HG03025 (cell line): Measurements from ENCODE around the gene ESR2.
"Not testable (repeated sequence)": the region's sequence is repeated elsewhere in the genome, so short reads cannot be mapped to it uniquely, and the experiment has no call there.

ENCODE experiments used
- ATAC-seq: cut with Tn5 transposase; IDR thresholded peaks from one replicate; pipeline ENCODE4 v1.9.1; 2021; ENCODE audit warnings: mild to moderate bottlenecking, moderate library complexity; ENCODE audit not compliant: unreplicated experiment, low FRiP score

ESR2 gene

DNA sequence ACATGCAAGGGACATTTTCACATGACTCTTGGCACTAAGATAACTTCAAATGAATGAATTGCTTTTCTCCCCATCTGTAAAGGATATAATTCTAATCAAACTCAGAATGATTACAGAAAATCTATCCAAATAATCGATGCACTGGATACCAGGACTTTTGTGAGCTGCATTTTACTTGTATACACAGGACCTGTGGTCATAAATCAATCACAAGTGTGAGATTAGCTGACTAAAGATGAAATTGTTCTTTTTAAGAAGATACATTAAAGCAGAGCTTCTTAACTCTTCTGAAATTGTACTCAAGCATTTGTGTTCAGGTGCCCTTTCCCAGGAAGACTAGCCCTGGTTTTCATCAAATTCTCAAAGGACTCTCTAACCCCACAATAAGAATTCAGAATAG lies 66.3 kb downstream of the ESR2 start:
- ATAC-seq: no peak

DNA sequence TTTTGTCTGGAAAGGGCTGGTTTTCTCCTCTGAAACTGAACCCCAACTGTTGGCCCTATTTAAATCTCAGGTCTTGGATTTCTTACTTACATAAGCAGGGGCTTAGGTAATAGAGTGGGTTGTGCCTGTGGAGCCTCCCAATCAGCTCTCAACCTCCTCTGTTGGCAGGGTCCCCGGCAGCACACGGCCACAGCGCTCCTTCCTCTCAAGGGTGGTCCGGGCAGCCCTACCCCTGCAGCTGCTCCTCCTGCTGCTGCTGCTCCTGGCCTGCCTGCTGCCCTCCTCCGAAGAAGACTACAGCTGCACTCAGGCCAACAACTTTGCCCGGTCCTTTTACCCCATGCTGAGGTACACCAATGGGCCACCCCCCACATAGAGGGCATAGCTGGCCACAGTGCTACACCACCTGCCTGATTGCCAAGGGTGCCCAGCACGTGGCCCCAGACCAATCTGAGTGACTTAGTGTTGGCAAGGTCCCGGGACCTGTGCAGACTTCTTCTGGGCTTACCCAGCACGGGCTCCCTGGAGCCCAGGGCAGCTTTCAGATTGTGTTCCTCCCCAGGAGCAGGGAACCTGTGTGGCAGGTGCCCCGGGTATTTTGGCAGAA lies 68.9 kb downstream of the ESR2 start:
- no peak for ATAC-seq

DNA sequence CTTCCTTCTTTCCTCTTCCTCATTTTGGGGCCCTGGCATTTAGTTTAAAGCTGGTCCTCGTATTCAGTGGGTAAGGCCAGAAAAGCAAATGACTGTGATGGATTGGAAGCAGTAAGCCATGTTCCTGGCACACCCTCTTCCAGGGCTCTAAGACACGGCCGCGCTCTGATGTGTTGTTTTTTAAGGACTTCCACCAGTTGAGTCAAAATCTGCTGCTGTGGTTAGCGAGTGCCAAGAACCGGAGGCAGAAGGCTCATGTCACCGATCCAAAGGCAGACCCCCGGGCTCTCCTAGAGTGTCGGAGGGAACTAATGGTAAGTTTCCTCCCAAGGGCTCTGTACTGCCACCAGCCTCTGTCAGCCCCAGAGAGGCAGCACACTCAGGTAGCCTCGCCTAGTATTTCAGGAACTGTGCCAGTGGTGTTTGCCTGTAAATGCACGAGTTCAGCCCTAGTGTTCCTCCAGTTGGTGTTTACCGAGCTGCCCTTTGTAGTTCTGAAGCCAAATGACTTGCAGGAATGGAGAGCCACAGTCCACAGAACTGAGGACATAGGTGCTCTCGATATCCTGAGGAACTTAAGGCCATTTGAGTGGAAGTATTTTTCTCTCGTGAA lies 72.7 kb downstream of the ESR2 start:
- ATAC-seq: no peak

DNA sequence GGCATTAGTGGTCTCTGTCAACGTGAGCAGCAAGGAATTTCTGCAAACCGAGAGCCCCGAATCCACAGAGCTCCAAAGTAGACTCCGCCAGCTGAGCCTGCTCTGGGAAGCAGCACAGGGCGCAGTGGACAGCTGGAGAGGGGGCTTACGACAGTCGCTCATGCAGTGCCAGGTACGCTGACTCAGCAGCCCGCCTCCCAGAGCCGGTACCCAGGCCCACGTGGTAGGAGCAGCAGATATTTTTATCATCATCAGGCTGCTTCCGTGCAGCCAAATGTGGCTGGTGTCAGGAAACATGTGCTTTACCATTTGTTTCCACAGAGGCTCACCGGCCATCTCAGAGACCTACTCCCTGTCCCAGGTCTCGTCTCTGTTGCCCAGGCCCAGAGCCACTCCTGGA lies 73.7 kb downstream of the ESR2 start:
- no peak for ATAC-seq

DNA sequence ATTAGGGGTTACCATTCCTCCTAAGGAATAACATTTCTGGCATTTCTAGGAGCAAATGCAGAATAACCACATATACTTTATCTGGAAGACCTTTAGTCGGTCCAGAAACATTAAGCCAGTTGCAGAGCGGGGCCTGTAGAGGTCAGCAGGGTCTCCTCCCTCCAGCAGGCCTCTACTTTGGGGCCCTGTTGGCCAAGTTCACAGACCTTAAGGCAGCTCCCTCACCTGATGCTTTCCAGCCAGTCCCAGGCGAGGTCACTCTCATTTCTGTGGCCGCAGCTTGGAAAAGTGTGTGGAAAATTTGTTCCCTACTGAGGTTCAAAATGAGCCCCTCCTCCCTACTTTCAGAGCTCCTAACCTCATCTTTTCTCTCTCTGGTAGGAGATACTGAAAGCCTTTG lies 74.1 kb downstream of the ESR2 start:
- no peak for ATAC-seq

DNA sequence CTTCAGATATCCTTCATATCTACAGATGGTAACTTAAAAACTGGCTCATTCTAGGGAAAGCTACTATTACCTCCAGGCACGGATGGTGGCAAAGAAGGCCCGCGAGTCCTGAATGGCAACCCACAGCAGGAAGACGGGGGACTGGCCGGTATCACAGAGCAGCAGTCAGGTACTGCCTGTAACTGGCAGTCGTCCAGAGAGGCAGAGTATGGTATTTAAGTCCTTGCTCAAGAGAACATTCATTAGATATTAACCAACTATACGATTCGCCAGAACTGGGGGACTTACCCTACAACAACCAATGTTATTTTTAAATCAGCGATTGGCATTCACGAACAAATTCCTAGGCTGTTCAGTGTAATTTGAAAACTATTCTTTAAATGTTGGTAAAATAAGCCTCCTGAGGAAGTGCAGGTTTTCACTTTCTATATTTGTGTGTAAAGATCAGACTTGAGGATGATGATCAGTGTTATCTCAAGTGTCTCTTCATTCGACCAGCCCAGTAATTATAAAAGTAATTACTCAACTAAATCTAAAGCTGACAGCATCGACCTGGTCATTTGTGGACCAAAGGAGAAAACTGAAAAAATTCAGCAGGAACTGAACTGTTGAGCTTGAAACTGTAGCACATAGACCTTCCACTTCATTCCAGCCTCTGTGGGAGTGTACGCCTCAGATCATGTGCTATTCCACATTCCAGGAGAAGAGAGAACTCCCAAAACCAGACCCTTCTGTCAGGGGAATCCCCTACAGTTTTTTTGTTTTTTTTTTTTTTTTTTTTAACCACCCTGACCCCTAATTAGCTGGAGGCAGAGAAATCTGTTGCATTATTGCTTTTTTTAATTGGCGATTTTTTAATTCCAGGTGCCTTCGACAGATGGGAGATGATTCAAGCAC lies 75.6 kb downstream of the ESR2 start:
- no peak for ATAC-seq

DNA sequence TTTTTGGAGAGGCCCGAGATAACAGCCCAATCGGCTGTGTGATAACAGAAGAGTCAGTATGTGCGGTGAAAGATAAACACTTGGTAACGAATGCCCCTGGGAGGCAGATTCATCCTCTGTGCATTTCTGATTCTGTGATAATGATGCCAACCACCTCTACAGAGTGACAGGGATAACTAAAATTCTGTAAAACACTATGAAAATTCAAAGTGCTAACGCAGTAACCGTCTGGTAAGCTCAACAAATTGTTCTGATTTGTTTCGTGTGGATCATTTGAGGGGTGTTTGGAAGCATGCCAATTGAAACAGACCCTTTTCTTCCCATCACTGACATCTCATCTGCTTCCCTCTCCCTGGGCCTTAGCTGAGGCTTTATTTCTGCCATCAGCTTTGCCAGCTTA lies 76.3 kb downstream of the ESR2 start:
- ATAC-seq: no peak

DNA sequence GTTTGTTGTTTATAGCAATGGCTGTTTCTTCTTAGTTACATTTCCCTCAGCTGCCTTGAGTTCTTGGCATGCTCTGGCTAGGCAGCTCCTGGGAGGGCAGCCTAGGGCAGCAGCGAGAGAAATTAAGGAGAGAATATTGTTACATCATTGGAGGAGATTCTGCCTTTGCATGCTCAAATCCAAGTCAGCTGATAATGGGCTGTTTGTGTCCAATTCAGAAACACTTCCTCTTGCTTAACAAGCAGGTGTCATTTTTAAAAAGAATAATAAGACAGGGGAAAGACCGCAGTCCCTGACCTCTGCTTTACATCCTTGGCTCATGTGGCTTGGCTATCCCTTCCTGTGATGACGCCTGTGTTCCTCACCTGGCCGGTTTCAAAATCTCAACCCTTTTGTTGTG lies 76.9 kb downstream of the ESR2 start:
- ATAC-seq: no peak

DNA sequence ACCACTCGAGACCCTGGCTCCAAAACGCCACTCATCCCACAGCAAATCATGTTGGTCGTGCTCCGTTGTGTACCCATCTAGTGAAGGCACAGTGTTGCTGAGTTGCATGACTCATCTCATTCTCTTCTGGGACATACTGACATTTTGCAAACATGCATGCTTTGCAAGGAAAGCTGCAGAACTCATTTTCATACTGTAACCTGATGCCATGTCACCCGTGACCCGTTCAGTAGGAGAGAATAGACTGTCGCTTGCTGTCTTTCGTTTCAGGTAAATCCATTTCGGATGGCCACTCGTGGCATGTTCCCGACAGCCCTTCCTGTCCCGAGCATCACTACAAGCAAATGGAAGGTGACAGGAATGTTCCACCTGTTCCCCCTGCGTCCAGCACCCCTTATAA lies 78.2 kb downstream of the ESR2 start:
- no peak for ATAC-seq

DNA sequence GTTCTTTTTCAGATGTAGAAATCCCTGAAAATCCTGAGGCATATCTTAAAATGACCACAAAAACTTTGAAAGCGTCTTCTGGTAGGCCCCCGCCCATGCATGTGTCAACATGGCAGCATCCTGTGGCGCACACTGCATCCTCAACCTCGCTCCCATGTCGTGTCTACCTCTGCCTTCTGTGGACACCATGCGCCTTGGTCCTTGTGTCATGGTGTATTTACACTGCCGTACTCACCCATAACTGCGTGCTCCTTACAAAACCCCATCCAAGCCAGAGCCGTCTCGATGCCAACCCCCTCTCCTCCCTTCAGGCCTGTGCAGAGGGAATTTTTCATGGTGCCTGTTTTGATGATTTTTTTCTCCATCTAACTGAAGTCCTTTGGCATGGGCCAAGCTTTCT lies 78.9 kb downstream of the ESR2 start:
- ATAC-seq: no peak

DNA sequence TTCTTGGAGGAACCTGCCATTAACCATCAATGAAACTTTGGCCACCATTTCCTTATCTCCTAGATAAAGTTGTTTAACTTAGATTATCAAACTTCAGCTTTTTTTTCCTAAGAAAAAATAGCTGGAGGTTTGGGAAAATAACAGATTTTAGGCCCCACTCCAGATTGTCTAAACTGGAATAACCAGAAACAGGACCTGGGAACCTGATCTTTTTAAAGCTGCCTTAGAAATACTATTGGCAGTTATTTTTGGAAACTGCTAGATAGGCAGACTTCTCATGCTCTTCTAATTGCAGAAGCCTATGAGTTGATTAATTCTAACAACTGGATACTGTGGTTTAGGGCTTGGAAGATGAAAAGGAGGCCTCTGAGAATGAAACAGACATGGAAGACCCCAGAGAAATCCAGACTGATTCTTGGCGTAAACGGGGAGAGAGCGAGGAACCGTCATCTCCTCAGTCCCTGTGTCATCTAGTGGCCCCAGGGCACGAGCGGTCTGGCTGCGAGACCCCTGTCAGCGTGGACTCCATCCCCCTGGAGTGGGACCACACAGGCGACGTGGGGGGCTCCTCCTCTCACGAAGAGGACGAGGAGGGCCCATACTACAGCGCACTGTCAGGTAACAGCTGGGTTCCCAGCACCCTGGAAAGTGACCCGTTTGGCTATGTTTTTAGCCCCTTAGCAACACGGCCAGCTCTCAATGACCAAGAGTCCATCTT lies 80.2 kb downstream of the ESR2 start:
- ATAC-seq: no peak

DNA sequence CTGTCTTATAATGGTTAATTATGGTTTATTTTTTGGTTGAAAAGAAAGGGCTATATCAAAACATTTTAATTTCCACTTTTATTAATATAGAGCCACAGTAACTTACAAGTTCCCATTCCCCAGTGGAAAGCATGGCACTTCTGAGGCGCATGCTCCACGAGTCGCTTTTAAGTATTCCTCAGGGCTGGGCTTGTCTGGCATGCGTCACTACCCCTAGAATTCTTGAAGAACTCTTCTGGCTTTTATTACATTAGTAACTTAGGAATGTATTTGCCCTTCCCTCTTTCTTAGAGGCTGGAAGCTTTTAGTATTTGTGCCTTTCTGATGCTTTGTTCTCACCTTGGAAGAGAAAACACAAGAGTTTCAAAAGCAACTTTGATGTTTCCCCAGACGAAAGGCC lies 81.1 kb downstream of the ESR2 start:
- ATAC-seq: no peak

DNA sequence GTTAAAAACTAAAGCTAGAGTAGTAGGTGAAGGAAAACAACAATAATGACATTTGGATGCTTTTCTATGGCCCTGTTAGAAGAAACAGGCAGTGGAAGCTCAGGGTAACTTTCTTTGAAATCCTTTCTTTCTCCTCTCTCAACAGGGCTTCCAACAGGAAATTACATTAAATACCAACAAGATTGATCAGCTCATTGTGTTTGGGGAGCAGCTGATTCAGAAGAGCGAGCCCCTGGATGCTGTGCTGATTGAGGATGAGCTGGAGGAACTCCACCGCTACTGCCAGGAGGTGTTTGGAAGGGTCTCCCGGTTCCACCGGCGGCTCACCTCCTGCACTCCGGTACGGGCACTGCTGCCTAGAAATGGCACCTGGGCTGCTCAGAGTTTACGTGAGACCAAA lies 81.5 kb downstream of the ESR2 start:
- no peak for ATAC-seq

DNA sequence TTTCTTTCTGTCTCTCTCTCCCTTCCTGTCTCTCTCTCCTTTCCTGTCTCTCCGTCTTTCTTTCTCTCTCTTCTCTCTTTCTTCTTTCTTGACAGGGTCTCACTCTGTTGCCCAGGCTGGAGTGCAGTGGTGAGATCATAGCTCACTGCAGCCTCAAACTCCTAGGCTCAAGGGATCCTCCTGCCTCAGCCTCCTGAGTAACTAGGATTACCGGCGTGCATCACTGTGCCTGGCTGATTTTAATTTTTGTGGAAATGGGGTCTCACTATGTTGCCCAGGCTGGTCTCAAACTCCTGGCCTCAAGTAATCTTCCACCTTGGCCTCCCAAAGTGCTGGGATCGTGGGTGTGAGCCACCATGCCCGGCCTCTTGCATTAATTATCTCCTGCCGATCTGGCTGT lies 83.3 kb downstream of the ESR2 start:
- not testable (repeated sequence) for ATAC-seq

DNA sequence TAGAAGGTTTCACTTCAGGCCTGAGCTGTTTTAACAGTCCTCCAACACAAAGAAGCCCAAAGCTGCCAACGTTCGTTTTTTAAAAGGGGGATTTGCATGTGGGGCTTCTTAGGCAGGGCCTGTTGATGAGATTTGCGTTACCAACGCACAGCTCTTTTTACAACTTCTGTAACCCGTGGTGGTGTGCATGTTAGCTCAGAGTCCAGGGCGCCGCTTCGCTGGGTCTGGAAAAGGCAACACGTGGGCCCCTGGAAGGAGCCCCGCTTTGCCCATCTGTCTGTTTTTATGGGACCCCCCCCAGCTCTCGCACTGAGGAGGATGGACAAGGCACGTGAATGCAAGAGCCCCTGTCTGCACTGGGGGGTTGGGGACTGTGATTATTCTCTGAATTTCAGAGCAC lies 84.0 kb downstream of the ESR2 start:
- ATAC-seq: no peak

DNA sequence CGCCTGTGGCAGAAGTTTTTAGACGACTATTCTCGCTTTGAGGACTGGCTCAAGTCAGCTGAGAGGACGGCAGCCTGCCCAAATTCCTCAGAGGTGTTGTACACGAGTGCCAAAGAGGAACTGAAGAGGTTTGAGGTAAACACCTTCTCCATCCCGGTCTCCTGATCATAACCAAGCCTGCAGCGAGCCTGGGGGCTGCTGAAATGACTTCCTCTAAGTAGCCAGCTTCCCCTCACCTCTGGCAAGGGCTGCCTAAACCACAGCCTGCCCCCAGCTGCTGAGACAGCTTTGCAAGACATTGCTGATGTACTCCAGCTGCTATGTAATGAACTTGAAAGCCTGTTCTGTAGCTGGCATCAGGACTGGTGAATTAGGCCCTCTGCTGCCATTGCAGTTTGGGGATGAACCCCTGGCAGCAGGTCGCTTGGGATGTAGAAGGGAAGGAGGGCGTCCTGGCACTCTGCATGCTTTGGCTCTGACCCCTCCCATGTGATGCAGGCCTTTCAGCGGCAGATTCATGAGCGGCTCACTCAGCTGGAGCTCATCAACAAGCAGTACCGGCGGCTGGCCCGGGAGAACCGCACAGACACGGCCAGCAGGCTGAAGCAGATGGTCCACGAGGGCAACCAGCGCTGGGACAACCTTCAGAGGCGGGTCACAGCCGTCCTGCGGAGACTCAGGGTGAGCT lies 84.6 kb downstream of the ESR2 start:
- no peak for ATAC-seq

DNA sequence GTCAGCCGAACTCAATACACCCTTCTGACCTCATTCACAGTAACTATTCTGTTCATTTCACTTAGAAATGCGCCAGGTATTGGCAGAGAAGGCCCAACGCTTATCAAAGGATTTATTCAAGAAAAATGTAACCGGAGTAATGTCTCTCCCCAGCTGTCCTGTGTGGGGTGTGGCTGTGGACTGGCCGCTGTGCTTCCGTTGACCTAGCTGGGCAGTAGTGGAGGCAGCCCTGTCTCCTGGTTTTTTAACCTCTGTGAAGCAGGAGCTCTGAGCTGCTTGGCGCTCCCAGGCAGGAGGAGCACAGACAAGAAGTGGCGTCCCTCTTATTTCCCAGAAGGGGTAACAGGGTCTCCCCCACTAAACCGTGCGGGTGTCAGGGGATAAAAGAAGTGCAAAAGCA lies 85.2 kb downstream of the ESR2 start:
- no peak for ATAC-seq

DNA sequence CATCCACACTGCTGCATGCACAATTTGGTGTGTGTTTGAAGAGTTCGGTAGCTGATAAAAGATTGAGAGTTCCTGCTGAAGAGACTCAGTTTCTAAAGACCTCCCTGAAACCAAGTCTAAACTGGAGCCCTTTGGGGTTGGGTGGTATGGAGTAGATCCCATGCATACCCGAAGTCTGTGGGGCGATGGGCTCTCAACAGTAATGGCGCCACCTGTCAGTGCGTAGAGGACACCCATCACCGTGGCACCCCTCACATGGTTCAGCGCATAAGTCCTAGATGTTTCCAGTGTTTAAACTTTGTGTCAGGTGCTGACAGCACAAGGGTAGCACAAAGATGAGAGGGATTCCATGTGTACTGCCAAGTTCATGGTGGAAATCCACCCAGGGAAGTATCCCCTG lies 85.9 kb downstream of the ESR2 start:
- no peak for ATAC-seq

DNA sequence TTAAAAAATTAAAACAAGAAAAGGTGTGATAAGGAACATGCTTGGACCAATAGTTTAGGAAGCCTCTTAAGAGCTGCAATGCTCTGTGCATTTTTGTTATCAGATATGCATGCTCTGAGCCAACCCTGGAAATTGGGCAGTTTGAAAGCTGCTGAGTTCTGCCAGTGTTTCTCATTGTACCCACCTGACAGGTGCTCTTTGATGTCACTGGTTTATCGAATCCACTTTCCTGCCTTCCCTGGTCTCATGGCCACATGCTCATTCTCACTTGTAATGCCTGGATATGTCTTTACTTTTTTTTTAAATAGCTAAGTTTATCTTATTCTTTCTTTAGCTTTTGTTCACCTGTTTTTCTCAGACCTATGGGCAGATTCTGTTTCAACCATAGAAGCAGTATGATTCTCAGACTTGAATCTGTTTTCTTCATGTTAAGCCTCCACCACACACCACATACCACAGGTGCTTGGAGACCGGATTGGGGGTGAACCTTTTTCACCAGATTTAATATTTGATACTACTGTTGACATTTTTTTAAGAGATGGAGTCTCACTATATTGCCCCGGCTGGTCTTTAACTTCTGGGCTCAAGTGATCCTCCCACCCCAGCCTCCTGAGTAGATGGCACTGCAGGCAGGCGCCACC lies 90.7 kb downstream of the ESR2 start:
- no peak for ATAC-seq

DNA sequence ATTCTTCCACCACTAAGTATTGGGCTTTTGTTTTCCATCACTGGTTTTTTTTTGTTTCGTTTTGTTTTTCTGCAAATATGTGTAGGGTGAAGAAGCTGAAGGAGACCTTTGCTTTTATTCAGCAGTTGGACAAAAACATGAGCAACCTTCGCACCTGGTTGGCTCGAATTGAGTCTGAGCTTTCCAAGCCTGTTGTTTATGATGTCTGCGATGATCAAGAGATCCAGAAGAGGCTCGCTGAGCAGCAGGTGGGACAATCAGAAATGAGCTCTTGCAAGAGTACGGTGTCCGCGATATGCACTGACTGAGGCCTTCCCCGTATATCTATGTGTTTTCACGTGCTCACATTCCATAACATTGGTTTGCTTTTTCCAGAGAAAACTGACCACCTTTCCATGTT lies 91.5 kb downstream of the ESR2 start:
- no peak for ATAC-seq
